ENCODE measurements around the gene CFAP90.

CFAP90 gene

GRCh38 chr5:7874639-7875038, 23.7 kb upstream of the CFAP90 start:
- H3K9me3 Mint-ChIP-seq, result no peaks in the 10 kb centered on the region
- H3K4me3 Mint-ChIP-seq, result no peak overlapping the region
- peaks cover 84% of the 10 kb centered on the region for H3K4me1 Mint-ChIP-seq (ENCODE audit: low read depth)
- no peaks in the 10 kb centered on the region for H3K27me3 Mint-ChIP-seq
- H3K36me3 Mint-ChIP-seq (ENCODE audit: low read depth), result peaks cover 96% of the 10 kb centered on the region
- no peak for DNase-seq
- H3K27ac Mint-ChIP-seq, result no peak overlapping the region

DNA sequence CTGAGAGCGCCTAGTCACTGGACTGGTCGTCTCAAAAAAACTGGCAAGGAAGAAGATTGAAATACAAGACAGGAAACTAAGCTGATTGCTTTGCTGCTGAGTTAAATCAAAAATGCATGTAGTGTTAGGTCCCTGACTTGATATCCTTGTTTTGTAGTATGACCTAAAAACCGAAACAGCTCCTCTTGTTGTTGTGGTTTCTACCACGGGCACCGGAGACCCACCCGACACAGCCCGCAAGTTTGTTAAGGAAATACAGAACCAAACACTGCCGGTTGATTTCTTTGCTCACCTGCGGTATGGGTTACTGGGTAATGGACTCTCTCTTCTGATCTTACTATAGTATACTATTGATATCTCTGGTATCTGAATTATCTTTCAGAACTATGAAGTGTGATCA, 22.3 kb upstream of the CFAP90 start:
- no peaks in the 10 kb centered on the region for H3K27me3 Mint-ChIP-seq
- H3K9me3 Mint-ChIP-seq, result no peaks in the 10 kb centered on the region
- peak overlapping the region; percentile 72 for H3K27ac Mint-ChIP-seq
- DNase-seq, result peak; percentile 51
- H3K4me3 Mint-ChIP-seq, result peak overlapping the region; percentile 53
- peaks cover 73% of the 10 kb centered on the region for H3K4me1 Mint-ChIP-seq (ENCODE audit: low read depth)
- peaks cover 89% of the 10 kb centered on the region for H3K36me3 Mint-ChIP-seq (ENCODE audit: low read depth)

- DNase-seq, result no peak
- H3K27me3 Mint-ChIP-seq, result no peaks in the 10 kb centered on the region
- H3K4me1 Mint-ChIP-seq (ENCODE audit: low read depth), result peaks cover 71% of the 10 kb centered on the region
- peak overlapping the region; percentile 72 for H3K27ac Mint-ChIP-seq
- H3K9me3 Mint-ChIP-seq, result no peaks in the 10 kb centered on the region
- peaks cover 89% of the 10 kb centered on the region for H3K36me3 Mint-ChIP-seq (ENCODE audit: low read depth)
- peak overlapping the region; percentile 53 for H3K4me3 Mint-ChIP-seq
Measured at GRCh38 chr5:7872517-7873130, 21.7 kb upstream of the CFAP90 start.

DNA sequence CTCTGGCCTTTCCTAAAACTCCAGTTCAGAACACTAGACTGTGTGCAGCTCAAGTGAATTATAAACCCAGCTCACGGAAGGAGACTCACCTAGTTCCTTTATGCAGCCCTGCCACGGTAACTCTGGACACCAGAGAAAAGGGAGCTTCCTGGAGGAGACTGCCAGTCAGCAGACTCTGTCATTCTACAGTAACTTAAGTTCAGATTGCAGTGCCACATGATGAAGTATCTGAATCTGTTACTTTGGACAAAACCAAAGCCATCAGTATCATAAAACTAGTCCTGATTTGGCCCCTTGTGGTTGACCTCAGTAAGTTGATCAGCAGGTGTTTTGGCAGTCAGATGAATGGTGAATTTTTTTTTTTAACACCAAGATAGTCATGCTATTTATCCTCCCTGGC, 20.7 kb upstream of the CFAP90 start:
- H3K27ac Mint-ChIP-seq, result peak overlapping the region; percentile 72
- H3K27me3 Mint-ChIP-seq, result no peaks in the 10 kb centered on the region
- no peaks in the 10 kb centered on the region for H3K9me3 Mint-ChIP-seq
- H3K4me3 Mint-ChIP-seq, result peak overlapping the region; percentile 91
- DNase-seq, result no peak
- peaks cover 75% of the 10 kb centered on the region for H3K4me1 Mint-ChIP-seq (ENCODE audit: low read depth)
- peaks cover 89% of the 10 kb centered on the region for H3K36me3 Mint-ChIP-seq (ENCODE audit: low read depth)

GRCh38 chr5:7869474-7870136, 18.7 kb upstream of the CFAP90 start:
- Mint-ChIP-seq H3K4me1 (ENCODE audit: low read depth) (peaks cover 74% of the 10 kb centered on the region), H3K4me3 (peak overlapping the region; percentile 91), H3K9me3 (no peaks in the 10 kb centered on the region), H3K36me3 (ENCODE audit: low read depth) (peaks cover 89% of the 10 kb centered on the region), H3K27me3 (no peaks in the 10 kb centered on the region), H3K27ac (peak overlapping the region; percentile 95)
- peak; percentile 58 for DNase-seq

GRCh38 chr5:7868773-7869473, 18.0 kb upstream of the CFAP90 start, which contains the start of the genes FASTKD3 and MTRR:
Gene FASTKD3, minus strand, starts transcription at chr5:7869031. Its CDS starts 948 bp downstream, at chr5:7868083.
Gene MTRR, plus strand, starts transcription at chr5:7869148. Its CDS starts 1,647 bp downstream, at chr5:7870795.
- peak within 1 kb of the TSS; percentile 91 for H3K4me3 Mint-ChIP-seq
- peak within 1 kb of the TSS; percentile 95 for H3K27ac Mint-ChIP-seq
- peaks cover 85% of the 10 kb centered on the region for H3K36me3 Mint-ChIP-seq (ENCODE audit: low read depth)
- no peaks in the 10 kb centered on the region for H3K27me3 Mint-ChIP-seq
- H3K4me1 Mint-ChIP-seq (ENCODE audit: low read depth), result peaks cover 72% of the 10 kb centered on the region
- DNase-seq, result peak; percentile 90
- H3K9me3 Mint-ChIP-seq, result no peaks in the 10 kb centered on the region

- peaks cover 67% of the 10 kb centered on the region for H3K4me1 Mint-ChIP-seq (ENCODE audit: low read depth)
- H3K27me3 Mint-ChIP-seq, result no peaks in the 10 kb centered on the region
- H3K4me3 Mint-ChIP-seq, result peak overlapping the region; percentile 91
- DNase-seq, result no peak
- H3K36me3 Mint-ChIP-seq (ENCODE audit: low read depth), result peaks cover 86% of the 10 kb centered on the region
- no peaks in the 10 kb centered on the region for H3K9me3 Mint-ChIP-seq
- H3K27ac Mint-ChIP-seq, result peak overlapping the region; percentile 92
Measured at GRCh38 chr5:7868427-7868772, 17.5 kb upstream of the CFAP90 start.

- Mint-ChIP-seq H3K27ac (no peak overlapping the region), H3K36me3 (ENCODE audit: low read depth) (peaks cover 86% of the 10 kb centered on the region), H3K4me3 (peak overlapping the region; percentile 91), H3K9me3 (no peaks in the 10 kb centered on the region), H3K27me3 (no peaks in the 10 kb centered on the region), H3K4me1 (ENCODE audit: low read depth) (peaks cover 58% of the 10 kb centered on the region)
- no peak for DNase-seq
Measured at GRCh38 chr5:7867260-7867659, 16.3 kb upstream of the CFAP90 start.

DNA sequence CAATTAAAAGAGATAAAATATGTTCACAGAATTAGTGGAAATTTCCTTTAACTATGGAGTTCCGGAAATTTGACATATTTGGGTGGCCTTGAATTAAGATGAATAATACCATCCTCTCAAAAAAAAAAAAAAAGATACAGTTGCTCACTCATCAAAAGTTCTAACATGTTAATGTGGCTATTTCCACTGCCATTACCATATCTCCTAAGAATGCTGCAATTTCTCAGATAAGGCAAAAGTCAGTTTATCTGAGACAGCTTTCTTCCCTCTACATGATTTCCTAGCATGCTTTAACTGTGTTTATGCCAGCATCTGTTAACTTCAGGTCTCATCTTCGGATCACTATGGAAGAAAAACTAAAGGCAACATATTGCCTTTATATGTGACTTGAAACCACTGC, 15.3 kb upstream of the CFAP90 start:
- no peak for DNase-seq
- Mint-ChIP-seq H3K27me3 (no peaks in the 10 kb centered on the region), H3K36me3 (ENCODE audit: low read depth) (peaks cover 84% of the 10 kb centered on the region), H3K27ac (no peak overlapping the region), H3K9me3 (no peaks in the 10 kb centered on the region), H3K4me1 (ENCODE audit: low read depth) (peaks cover 47% of the 10 kb centered on the region), H3K4me3 (no peak overlapping the region)

DNA sequence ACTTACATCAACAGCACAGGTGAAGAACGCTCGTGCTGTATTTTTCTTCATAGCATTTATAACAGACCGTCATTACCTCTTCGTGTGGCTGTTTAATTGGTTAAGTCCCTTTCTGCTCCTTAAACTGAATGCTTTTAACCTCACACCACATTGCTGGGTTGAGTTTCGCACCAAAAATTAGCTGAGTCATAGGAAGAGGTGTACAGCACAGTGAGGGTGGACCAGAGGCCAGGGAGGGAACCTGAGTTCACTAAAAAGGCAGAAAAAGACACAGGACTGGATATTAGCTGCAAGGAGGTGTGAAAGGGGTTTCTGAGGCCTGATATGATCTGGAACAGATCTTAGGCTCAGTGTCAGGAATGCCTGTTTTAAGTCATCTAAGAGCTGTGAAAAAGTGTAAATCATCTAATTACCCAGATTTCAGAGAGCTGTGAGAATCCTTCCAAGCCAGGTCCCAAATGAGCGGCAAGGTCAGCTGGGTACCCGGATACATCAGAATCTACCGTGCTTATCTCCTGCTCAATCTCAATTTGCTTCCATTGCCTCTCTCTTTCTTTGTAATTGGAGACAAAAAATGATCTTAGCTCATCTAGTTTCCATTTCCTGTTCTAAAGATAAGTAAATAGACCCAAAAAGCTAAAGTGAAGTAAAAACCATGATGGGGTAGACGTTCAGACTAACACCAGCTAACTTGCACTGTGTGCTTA, 7.1 kb upstream of the CFAP90 start:
- no peak for DNase-seq
- Mint-ChIP-seq H3K36me3 (ENCODE audit: low read depth) (peaks cover 54% of the 10 kb centered on the region), H3K27me3 (no peaks in the 10 kb centered on the region), H3K4me3 (no peak overlapping the region), H3K9me3 (peaks cover 2% of the 10 kb centered on the region), H3K4me1 (ENCODE audit: low read depth) (peaks cover 17% of the 10 kb centered on the region), H3K27ac (peak overlapping the region; percentile 63)

- no peaks in the 10 kb centered on the region for H3K27me3 Mint-ChIP-seq
- peak overlapping the region; percentile 11 for H3K27ac Mint-ChIP-seq
- H3K9me3 Mint-ChIP-seq, result peaks cover 2% of the 10 kb centered on the region
- peaks cover 19% of the 10 kb centered on the region for H3K4me1 Mint-ChIP-seq (ENCODE audit: low read depth)
- H3K4me3 Mint-ChIP-seq, result no peak overlapping the region
- DNase-seq, result no peak
- peaks cover 47% of the 10 kb centered on the region for H3K36me3 Mint-ChIP-seq (ENCODE audit: low read depth)
Measured at GRCh38 chr5:7857361-7857760, 6.4 kb upstream of the CFAP90 start.

GRCh38 chr5:7856855-7857254, 5.9 kb upstream of the CFAP90 start:
- H3K4me1 Mint-ChIP-seq (ENCODE audit: low read depth), result peaks cover 24% of the 10 kb centered on the region
- peaks cover 44% of the 10 kb centered on the region for H3K36me3 Mint-ChIP-seq (ENCODE audit: low read depth)
- no peak overlapping the region for H3K4me3 Mint-ChIP-seq
- no peak overlapping the region for H3K27ac Mint-ChIP-seq
- DNase-seq, result no peak
- peaks cover 2% of the 10 kb centered on the region for H3K9me3 Mint-ChIP-seq
- H3K27me3 Mint-ChIP-seq, result peaks cover 2% of the 10 kb centered on the region

GRCh38 chr5:7855611-7856010, 4.7 kb upstream of the CFAP90 start:
- no peak for DNase-seq

DNA sequence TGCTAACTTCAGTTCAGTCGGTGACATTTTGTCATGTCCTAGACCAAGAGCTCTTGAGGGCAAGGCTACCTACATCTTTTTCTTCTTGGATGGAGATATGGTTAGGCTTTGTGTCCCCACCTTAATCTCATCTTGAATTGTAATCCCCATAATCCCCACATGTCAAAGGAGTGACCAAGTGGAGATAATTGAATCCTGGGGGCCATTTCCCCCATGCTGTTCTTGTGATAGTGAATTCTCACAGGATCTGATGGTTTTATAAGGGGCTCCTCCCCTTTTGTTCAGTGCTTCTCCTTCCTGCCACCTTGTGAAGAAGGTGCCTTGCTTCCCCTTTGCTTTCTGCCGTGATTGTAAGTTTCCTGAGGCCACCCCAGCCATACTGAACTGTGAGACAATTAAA, 2.1 kb upstream of the CFAP90 start:
- no peak overlapping the region for H3K4me3 Mint-ChIP-seq
- no peak for DNase-seq
- H3K27ac Mint-ChIP-seq, result no peak overlapping the region
- peaks cover 29% of the 10 kb centered on the region for H3K4me1 Mint-ChIP-seq (ENCODE audit: low read depth)
- H3K9me3 Mint-ChIP-seq, result peaks cover 4% of the 10 kb centered on the region
- H3K36me3 Mint-ChIP-seq (ENCODE audit: low read depth), result peaks cover 9% of the 10 kb centered on the region
- H3K27me3 Mint-ChIP-seq, result peaks cover 32% of the 10 kb centered on the region

More at GRCh38 chr5:7855611-7856010, 4.7 kb upstream of the CFAP90 start:
- Mint-ChIP-seq H3K9me3 (peaks cover 4% of the 10 kb centered on the region), H3K27ac (no peak overlapping the region), H3K36me3 (ENCODE audit: low read depth) (peaks cover 34% of the 10 kb centered on the region), H3K27me3 (peaks cover 11% of the 10 kb centered on the region), H3K4me1 (ENCODE audit: low read depth) (peaks cover 31% of the 10 kb centered on the region), H3K4me3 (no peak overlapping the region)
